ENCODE results near the gene SEMA6B. TPM values are rescaled to one million over a fixed set of nuclear protein-coding genes. Genes with fewer than 3 reads are reported as not detected.

Gene SEMA6B
- total RNA-seq, 4 donors from 2014 or later: 3.7 to 22.5 (median 14.2) TPM

- TF ChIP-seq, protein P1, sequence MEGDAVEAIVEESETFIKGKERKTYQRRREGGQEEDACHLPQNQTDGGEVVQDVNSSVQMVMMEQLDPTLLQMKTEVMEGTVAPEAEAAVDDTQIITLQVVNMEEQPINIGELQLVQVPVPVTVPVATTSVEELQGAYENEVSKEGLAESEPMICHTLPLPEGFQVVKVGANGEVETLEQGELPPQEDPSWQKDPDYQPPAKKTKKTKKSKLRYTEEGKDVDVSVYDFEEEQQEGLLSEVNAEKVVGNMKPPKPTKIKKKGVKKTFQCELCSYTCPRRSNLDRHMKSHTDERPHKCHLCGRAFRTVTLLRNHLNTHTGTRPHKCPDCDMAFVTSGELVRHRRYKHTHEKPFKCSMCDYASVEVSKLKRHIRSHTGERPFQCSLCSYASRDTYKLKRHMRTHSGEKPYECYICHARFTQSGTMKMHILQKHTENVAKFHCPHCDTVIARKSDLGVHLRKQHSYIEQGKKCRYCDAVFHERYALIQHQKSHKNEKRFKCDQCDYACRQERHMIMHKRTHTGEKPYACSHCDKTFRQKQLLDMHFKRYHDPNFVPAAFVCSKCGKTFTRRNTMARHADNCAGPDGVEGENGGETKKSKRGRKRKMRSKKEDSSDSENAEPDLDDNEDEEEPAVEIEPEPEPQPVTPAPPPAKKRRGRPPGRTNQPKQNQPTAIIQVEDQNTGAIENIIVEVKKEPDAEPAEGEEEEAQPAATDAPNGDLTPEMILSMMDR (IDR thresholded peaks at IDR 0.05): no peak
- TF ChIP-seq POLR2AphosphoS5 (IDR thresholded peaks at IDR 0.05): no peak
- TF ChIP-seq POLR2A (IDR thresholded peaks at IDR 0.05; ENCODE audit: low read depth): no peak
- no peak for TF ChIP-seq EP300 (IDR thresholded peaks at IDR 0.05)
- DNase-seq (ENCODE audit: extremely low spot score): no peak
- no peak overlapping the region for H3K4me3 ChIP-seq
- WGBS: 91% methylated on average over 6 of the region's 25 CpGs
- H3K27ac ChIP-seq (replicated peaks in 1 of 4): peak overlapping the region in 3 of 4 donors; percentile 27 to 65 (median 41)
- H3K36me3 ChIP-seq: peaks cover 44 to 99% (median 98%) of the 10 kb centered on the region in 4 donors
- H3K27me3 ChIP-seq: no peaks in the 10 kb centered on the region
- no peaks in the 10 kb centered on the region for H3K9me3 ChIP-seq
- peaks cover 0 to 67% (median 36%) of the 10 kb centered on the region in 4 donors for H3K4me1 ChIP-seq
- intact Hi-C loops (cut with DNase I): no loop called here
Measured at GRCh38 chr19:4503132-4503824, 56.2 kb downstream of the SEMA6B start.

DNA sequence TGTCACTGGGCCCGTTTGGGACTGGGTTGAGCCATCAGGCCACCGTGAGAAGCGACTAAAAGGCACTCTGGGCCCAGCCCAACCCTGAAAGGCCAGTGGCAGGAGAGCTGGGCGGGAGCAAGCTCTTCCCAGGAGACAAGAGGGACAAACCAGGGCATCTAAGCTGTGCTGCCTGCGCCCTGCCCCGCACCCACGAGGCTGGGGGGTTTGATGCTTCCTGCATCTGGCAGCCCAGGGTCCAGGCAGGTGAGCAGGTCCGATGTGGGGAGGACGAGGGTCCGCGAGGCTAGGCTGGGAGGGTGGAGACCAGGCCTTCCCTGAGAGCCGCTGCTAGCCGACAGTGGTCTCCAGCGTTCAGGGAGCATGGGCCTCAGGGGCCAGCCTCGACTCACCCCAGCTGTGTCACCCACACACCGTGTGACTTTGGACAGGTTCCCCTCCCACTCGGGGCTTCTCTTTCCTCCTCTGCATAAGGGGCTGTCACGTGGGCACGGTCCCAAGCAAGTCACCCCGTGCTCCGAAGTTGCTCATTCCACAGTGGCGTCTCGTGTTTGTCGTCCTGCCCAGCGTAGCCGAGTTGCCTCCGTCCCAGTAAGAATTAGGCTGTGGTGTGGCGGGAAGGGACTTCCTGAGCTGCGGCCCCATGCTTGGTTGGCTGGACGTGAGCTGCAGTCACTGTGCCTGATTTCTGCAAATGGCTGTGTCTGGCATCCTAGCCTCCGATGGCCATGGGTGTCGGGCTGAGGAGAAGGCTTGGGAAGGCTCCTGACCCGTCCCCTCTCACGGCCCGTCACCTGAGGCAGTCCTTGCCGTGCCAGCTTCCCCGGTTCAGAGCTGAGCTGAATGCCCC lies 57.0 kb downstream of the SEMA6B start:
- Histone ChIP-seq H3K4me3 (no peak overlapping the region), H3K36me3 (peaks cover 50 to 100% (median 98%) of the 10 kb centered on the region in 4 donors), H3K9me3 (no peaks in the 10 kb centered on the region), H3K27me3 (no peaks in the 10 kb centered on the region), H3K27ac (replicated peaks in 1 of 4) (peak overlapping the region; percentile 27 to 65 (median 44)), H3K4me1 (peaks cover 0 to 59% (median 29%) of the 10 kb centered on the region in 4 donors)
- WGBS: 76% methylated on average over 24 of the region's 37 CpGs
- TF ChIP-seq POLR2AphosphoS5 (IDR thresholded peaks at IDR 0.05) (no peak), POLR2A (IDR thresholded peaks at IDR 0.05; ENCODE audit: low read depth) (no peak), EP300 (IDR thresholded peaks at IDR 0.05) (no peak)
- TF ChIP-seq, protein P1 (IDR thresholded peaks at IDR 0.05): no peak
- intact Hi-C loops (cut with DNase I): no loop called here
- no peak for DNase-seq (ENCODE audit: extremely low spot score)

GRCh38 chr19:4501691-4502090 lies 57.8 kb downstream of the SEMA6B start:
- Histone ChIP-seq H3K27me3 (no peaks in the 10 kb centered on the region), H3K9me3 (no peaks in the 10 kb centered on the region), H3K4me3 (no peak overlapping the region), H3K27ac (replicated peaks in 1 of 4) (peak overlapping the region in 2 of 4 donors; percentile 41 to 65), H3K4me1 (peaks cover 0 to 51% (median 23%) of the 10 kb centered on the region in 4 donors), H3K36me3 (peaks cover 58 to 100% (median 98%) of the 10 kb centered on the region in 4 donors)
- 78% methylated on average over 16 of the region's 25 CpGs for WGBS
- no peak for DNase-seq (ENCODE audit: extremely low spot score)
- intact Hi-C loops (cut with DNase I): no loop called here
- TF ChIP-seq, protein P1 (IDR thresholded peaks at IDR 0.05): no peak
- TF ChIP-seq EP300 (IDR thresholded peaks at IDR 0.05): no peak

- intact Hi-C loops (cut with DNase I): no loop called here
- peak overlapping the region in 2 of 4 donors; percentile 41 to 65 for H3K27ac ChIP-seq (replicated peaks in 1 of 4)
- no peaks in the 10 kb centered on the region for H3K27me3 ChIP-seq
- no peaks in the 10 kb centered on the region for H3K9me3 ChIP-seq
- H3K36me3 ChIP-seq: peaks cover 64 to 100% (median 98%) of the 10 kb centered on the region in 4 donors
- no peak overlapping the region for H3K4me3 ChIP-seq
- DNase-seq (ENCODE audit: extremely low spot score): no peak
- peaks cover 0 to 44% (median 21%) of the 10 kb centered on the region in 4 donors for H3K4me1 ChIP-seq
- 88% methylated on average over 24 of the region's 29 CpGs for WGBS
- TF ChIP-seq POLR2A (IDR thresholded peaks at IDR 0.05; ENCODE audit: low read depth) (no peak), EP300 (IDR thresholded peaks at IDR 0.05) (no peak), POLR2AphosphoS5 (IDR thresholded peaks at IDR 0.05) (no peak)
- TF ChIP-seq, protein P1 (IDR thresholded peaks at IDR 0.05): no peak
Measured at GRCh38 chr19:4500841-4501591, 58.5 kb downstream of the SEMA6B start.

Data from esophagus muscularis mucosa (tissue), 4 donors.